ENCODE measurements around the gene ATP6AP1.
A peak's percentile ranks its signal among the peaks of the same experiment; 100 is the strongest.
"Not testable (repeated sequence)": the region's sequence is repeated elsewhere in the genome, so short reads cannot be mapped to it uniquely, and the experiment has no call there.

ATP6AP1 gene

GRCh38 chrX:154428176-154429171, at the start of gene ATP6AP1:
ATP6AP1 (plus strand) TSS chrX:154428677; CDS start chrX:154428693, 16 bp downstream.
- peak; percentile 99 for ATAC-seq
- DNase-seq, result peak; percentile 86

DNA sequence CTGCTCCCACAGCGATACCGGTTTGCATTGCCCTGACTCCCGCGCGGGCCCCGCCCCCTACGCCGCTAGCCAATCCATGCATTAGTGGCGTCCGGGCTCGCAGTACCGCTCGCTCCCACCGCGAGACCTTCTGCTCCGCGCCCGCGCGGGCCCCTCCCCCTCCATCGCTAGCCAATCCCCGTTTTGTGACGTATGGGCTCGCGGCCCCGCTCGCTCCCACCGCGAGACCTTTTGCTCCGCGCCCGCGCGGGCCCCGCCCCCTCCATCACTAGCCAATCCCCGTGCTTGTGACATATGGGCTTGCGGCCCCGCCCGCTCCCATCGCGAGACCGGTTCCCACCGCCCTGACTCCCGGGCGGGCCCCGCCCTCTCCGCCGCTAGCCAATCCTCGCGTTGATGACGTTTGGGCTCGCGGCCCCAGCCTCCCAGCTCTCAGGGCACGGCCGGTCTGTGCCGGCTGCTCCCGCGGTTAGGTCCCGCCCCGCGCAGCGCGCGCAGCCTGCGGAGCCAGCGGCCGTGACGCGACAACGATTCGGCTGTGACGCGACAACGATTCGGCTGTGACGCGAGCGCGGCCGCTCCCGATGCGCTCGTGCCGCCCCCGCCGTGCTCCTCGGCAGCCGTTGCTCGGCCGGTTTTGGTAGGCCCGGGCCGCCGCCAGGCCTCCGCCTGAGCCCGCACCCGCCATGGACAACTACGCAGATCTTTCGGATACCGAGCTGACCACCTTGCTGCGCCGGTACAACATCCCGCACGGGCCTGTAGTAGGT, 49.5 kb upstream of the ATP6AP1 start, which contains the start of gene EMD:
Gene EMD, plus strand, starts transcription at position 497 of the 770 bp plus-strand sequence. Its CDS starts 190 bp downstream, at position 687.
- peak; percentile 94 for DNase-seq
- peak; percentile 89 for ATAC-seq

GRCh38 chrX:154379569-154379951, 48.9 kb upstream of the ATP6AP1 start:
- DNase-seq, result no peak
- no peak for ATAC-seq

- ATAC-seq (no peak), DNase-seq (no peak)
Observed at GRCh38 chrX:154380153-154380552, 48.3 kb upstream of the ATP6AP1 start.

DNA sequence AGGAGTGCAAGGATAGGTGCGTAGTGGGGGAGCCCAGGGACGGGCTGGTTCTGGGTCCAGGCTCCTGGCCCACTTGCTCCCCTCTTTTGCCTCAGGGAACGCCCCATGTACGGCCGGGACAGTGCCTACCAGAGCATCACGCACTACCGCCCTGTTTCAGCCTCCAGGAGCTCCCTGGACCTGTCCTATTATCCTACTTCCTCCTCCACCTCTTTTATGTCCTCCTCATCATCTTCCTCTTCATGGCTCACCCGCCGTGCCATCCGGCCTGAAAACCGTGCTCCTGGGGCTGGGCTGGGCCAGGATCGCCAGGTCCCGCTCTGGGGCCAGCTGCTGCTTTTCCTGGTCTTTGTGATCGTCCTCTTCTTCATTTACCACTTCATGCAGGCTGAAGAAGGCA, 47.7 kb upstream of the ATP6AP1 start:
- no peak for DNase-seq
- no peak for ATAC-seq

- no peak for ATAC-seq
Observed at GRCh38 chrX:154381271-154381670, 47.2 kb upstream of the ATP6AP1 start.

DNA sequence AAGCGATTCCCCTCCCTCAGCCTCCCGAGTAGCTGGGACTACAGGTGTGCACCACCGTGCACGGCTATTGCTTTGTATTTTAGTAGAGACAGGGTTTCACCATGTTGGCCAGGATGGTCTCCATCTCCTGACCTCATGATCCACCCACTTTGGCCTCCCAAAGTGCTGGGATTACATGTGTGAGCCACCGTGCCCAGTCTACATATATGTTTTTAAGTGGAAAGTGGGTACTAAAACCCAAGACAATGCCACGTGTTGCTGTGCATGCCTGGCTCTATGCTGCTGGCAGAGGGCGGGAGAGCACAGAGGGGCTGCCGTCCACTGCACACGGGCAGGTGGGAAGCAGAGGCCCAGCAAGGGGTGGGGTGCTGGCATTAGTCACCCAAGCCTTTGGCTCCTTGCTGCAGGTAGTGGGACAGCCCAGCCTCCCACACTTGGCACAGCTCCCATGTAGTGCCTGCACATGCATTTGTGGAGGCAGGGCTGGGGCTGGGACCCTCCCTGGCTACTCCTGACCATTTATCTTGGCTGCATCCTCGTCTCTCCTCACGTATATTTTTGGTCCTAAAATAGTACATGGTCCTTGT, 45.9 kb upstream of the ATP6AP1 start:
- ATAC-seq (no peak), DNase-seq (no peak)

More at GRCh38 chrX:154381271-154381670, 47.2 kb upstream of the ATP6AP1 start:
- no peak for DNase-seq

DNA sequence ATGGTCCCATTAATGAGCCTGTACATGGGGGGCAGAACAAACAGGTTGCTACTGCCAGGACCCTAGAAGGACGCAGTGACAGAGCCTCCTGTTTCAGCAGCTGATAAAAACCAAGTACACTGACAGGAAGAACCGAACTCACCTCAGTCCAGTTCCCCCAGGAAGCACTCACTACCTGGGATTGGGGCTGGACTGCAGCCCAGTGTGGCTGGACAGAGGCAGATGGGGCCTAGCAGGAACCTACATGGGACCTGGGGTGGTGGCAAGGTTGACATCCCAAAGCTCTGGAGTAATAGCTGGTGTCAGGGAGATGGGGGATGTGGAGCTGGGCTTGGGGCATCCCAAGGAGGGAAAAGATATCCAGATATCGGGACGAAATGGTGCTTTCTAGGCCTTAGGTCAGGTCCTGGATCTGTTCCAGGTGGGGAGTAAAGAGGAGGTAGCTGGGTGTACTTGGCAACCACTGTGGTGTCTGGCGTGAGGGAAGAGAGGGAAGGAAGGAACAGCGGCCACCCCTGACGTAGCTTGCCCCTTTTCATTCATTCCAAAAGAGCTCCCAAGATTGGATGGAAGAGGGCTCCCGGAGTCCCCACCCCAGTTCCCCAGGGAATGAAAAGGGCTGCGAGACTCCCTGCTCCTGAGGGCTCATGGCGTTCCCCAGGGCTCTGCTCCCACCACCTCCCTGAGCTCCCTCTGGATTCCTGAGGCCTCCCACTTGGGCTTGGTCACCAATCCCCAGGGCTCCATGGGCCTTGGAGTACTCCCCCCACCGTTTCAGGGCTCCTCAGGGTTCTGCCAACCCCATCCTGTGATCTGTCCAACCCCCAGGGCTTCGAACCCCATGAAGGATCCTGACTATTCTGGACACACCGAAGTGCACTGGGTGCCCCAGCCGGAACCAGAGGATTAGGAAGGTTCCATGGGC, 44.9 kb upstream of the ATP6AP1 start:
- DNase-seq (no peak), ATAC-seq (no peak)

DNA sequence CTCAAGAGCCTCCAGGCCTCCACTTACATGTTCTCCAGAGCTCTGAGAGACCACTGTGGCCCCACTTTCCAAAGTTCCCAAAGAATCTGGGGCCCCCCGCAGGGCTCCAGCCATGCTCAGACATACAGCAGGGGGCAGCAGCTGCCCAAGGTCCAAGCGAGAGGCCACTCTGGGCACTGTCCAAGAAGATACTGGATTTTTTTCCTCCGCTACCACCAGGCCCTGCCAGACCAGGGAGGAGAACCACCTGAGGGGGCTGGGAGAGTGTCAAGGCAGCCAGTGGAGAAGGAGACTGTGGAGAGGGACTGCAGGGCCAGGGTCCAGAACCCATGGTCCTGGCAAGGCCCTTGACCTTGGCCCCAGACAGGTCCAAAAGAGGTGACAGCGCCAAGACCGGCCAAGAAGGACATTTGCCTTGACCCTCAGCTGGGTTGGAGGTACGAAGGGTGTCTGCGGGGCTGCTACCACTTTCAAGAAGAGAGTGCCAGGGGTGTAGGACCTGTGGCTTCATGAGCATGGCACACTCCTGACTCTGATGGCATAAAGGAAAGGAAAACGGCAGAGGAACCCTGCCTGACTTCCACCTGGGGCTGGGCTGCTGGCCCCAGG, 44.1 kb upstream of the ATP6AP1 start:
- DNase-seq (no peak), ATAC-seq (no peak)

DNA sequence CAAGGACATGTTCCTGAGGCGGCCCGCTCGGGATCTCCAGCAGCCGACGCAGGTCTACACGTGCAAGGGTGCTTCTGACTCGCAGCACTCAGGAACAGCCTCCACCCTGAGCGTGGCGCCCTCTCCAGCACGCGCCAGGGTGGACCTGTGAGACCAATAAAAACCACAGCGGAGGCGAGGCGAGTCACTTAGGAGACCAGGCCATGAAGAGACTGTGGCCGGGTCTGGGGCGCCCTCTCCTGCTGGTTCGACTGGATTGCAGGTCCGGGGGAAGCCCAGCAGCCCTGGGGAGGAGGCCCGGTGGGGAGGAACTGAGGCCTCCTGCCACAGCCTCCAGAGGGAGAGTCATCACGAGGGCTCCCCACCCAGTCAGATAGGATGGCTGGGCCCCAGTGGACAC, 40.4 kb upstream of the ATP6AP1 start:
- DNase-seq, result not testable (repeated sequence)
- ATAC-seq, result peak; percentile 41

DNA sequence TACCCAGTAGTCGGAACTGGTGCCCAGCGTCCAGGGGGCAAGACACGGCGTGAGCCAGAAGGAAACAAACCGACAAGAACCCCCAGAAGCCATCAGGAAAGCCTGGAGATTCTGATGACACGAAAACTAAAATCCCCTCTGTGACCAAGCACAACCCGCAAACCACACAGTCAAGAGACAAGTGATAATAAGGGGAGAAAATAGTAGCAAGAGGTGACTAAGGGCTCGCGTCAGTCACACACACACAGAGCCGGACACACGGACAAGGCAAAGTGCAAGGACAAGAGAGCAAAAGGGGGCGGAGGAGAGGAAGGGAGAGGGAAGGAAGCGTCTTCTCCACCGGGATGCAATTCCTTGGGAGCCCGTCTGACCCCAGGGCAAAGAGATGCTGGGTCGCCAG, 39.8 kb upstream of the ATP6AP1 start:
- DNase-seq, result not testable (repeated sequence)
- ATAC-seq, result peak; percentile 14

GRCh38 chrX:154389812-154390747, 38.4 kb upstream of the ATP6AP1 start:
- not testable (repeated sequence) for DNase-seq
- peak; percentile 73 for ATAC-seq

GRCh38 chrX:154396363-154396762, 32.1 kb upstream of the ATP6AP1 start:
- not testable (repeated sequence) for ATAC-seq, DNase-seq

DNA sequence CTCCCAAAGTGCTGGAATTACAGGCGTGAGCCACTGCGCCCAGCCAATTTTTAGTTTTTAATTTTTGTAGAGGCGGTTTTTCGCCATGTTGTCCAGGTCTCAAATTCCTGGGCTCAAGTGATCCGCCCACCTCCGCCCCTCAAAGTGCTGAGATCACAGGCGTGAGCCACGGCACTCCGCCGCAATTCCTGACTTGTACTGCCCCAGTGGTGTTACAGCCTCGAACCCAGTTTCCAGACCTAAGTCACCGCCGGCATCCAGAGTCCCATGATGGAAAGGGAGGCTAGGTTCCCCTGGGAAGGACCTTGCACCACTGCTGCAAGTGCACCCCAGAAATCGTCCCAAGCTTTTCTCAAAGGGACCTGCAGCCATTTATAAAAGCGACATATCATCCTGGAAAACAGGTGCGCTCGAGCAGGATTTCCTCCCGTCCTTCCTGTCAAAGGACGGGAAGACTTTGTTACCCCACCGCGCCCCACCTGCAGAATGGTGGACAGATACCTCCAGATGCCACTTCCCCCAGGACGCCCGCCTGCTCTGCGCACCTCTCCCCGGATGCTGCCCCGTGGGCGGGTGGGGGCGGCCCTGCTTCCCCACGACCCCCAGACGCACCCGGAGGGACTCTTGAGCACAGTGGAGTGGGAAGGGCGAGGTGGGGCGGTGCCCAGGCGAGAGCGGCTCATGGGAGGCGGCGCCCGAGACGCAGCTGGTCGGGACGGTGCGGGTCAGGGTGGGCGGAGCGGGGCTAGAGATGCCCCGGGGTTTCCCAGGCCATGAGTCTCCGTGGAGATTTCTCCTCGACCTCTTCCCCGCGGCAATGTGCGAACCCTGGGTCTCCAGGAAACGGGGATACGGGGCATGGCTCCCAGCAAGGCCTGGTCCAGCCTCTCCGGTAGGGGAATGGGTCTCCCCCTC, 31.2 kb upstream of the ATP6AP1 start:
- peak; percentile 60 for ATAC-seq
- DNase-seq, result peak; percentile 75

DNA sequence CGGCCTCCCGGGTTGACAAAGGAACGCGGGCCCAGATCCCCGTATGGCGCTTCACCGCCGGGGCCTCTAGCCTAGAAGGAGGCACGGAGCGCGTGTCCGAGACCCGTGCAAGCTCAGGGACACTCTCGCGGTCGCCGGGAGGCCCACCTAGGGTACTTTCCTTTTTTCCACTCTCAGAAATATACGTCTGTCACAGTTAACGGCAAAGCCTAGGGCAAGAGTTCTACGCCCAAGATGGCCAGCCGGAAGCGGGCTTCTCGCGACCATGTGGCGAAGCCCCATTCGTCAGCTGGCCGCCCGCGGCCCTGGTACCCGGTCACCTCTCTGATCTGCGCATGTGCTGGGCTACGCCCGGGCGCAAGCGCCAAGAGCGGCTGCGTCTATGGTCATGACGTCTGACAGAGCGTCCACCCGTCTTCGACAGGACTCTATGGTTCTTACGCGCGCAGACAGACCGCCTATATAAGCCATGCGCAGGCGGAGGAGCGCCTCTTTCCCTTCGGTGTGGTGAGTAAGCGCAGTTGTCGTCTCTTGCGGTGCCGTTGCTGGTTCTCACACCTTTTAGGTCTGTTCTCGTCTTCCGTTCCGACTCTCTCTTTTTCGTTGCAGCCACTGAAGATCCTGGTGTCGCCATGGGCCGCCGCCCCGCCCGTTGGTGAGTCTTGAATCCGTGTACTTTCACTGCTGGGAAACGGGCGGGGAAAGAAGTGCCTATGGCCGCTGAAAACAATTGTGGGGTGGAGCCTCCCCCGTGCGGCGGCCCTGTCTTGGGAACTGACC, 30.4 kb upstream of the ATP6AP1 start, which contains the start of gene RPL10:
Gene RPL10, plus strand, starts transcription at position 490 of the 780 bp plus-strand sequence. Its CDS starts 143 bp downstream, at position 633.
- ATAC-seq (peak; percentile 85), DNase-seq (peak; percentile 87)

GRCh38 chrX:154398668-154399526, 29.6 kb upstream of the ATP6AP1 start:
- DNase-seq, result peak; percentile 79
- peak; percentile 5 for ATAC-seq
